K562 (cell line): ENCODE measurements around the gene DNAJB11. TPM values are rescaled to one million over a fixed set of nuclear protein-coding genes. Genes with fewer than 3 reads are reported as not detected.

Source experiments
- BRF1 ChIP-seq: IDR thresholded peaks from 3 replicates; pipeline ENCODE4 v1.6.1; 2011; ENCODE audit warnings: borderline replicate concordance, mild to moderate bottlenecking; ENCODE audit not compliant: insufficient read length; ENCODE audit errors: extremely low read depth
- CBX8 ChIP-seq: fragments of 200-600 bp; sonication (generic); IDR thresholded peaks from 2 replicates; pipeline ENCODE4 v1.6.1; 2012; ENCODE audit warnings: borderline replicate concordance, mixed run types, low read depth, mild to moderate bottlenecking, moderate library complexity, mixed read lengths, low read length, control low read depth, inconsistent platforms; ENCODE audit not compliant: poor library complexity, severe bottlenecking; ENCODE audit errors: extremely low read depth
- CTCFL ChIP-seq: IDR thresholded peaks from 2 replicates; pipeline ENCODE4 v1.6.1; 2011; ENCODE audit warnings: borderline replicate concordance, low read depth, mild to moderate bottlenecking, moderate library complexity, low read length; ENCODE audit not compliant: insufficient read depth, poor library complexity, severe bottlenecking
- FOXJ2 ChIP-seq: fragments of 200-800 bp; sonication (Bioruptor generic); IDR thresholded peaks from 2 replicates; pipeline ENCODE4 v1.6.1; 2016; ENCODE audit warnings: missing genetic modification characterization, missing compliant biosample characterization
- GABPB2 ChIP-seq: fragments of 250-450 bp; sonication (Bioruptor Pico); conservative IDR thresholded peaks from 2 replicates; pipeline ENCODE4 v1.5.1; 2021; ENCODE audit warnings: mild to moderate bottlenecking
- KDM1A ChIP-seq, 2 experiments: fragments of 450-650 bp; IDR thresholded peaks; 2 replicates each; pipeline ENCODE4 v1.6.1; 2016; ENCODE audit warnings: mild to moderate bottlenecking in 2 of 2
- KLF1 ChIP-seq: fragments of 450-650 bp; IDR thresholded peaks from 2 replicates; pipeline ENCODE4 v1.6.1; 2016; ENCODE audit warnings: missing genetic modification characterization, missing compliant biosample characterization
- KLF13 ChIP-seq: fragments of 450-650 bp; IDR thresholded peaks from 2 replicates; pipeline ENCODE4 v1.6.1; 2016; ENCODE audit warnings: missing genetic modification characterization, low read depth, mild to moderate bottlenecking, missing compliant biosample characterization, moderate library complexity, borderline replicate concordance
- MED1 ChIP-seq: sonication (generic); formaldehyde crosslinking; IDR thresholded peaks from 2 replicates; pipeline ENCODE4 v1.8.1; 2023; ENCODE audit warnings: missing genetic modification reagents, borderline replicate concordance
- MLLT1 ChIP-seq, 2 experiments: fragments of 450-650 bp; IDR thresholded peaks; 2 replicates each; pipeline ENCODE4 v1.6.1; 2016
- MTF1 ChIP-seq: fragments of 250-450 bp; sonication (Bioruptor Pico); IDR thresholded peaks from 2 replicates; pipeline ENCODE4 v1.9.0; 2021; ENCODE audit warnings: moderate library complexity, mild to moderate bottlenecking, inconsistent platforms, borderline replicate concordance
- NCOA2 ChIP-seq, 2 experiments: fragments of 450-650 bp; IDR thresholded peaks; 2 replicates each; pipeline ENCODE4 v1.6.1; 2018; ENCODE audit warnings: mild to moderate bottlenecking in 2 of 2, moderate library complexity in 1 of 2; ENCODE audit not compliant: partially characterized antibody in 2 of 2
- NFIC ChIP-seq: fragments of 450-650 bp; IDR thresholded peaks from 2 replicates; pipeline ENCODE4 v1.6.1; 2017; ENCODE audit warnings: mild to moderate bottlenecking, inconsistent platforms
- NFRKB ChIP-seq: fragments of 450-650 bp; IDR thresholded peaks from 2 replicates; pipeline ENCODE4 v1.6.1; 2016; ENCODE audit warnings: low read depth
- PTTG1 ChIP-seq: fragments of 450-650 bp; IDR thresholded peaks from 2 replicates; pipeline ENCODE4 v1.6.1; 2016; ENCODE audit warnings: low read depth, mild to moderate bottlenecking, missing genetic modification characterization, missing compliant biosample characterization
- RBM22 ChIP-seq: fragments of 200-400 bp; formaldehyde crosslinking; IDR thresholded peaks from 2 replicates; pipeline ENCODE4 v1.6.1; 2018; ENCODE audit warnings: low read length, low read depth; ENCODE audit not compliant: poor library complexity, severe bottlenecking
- RBM25 ChIP-seq: fragments of 200-400 bp; formaldehyde crosslinking; IDR thresholded peaks from 2 replicates; pipeline ENCODE4 v1.6.1; 2018; ENCODE audit warnings: low read length, low read depth, moderate library complexity; ENCODE audit not compliant: severe bottlenecking
- RFX1 ChIP-seq: fragments of 450-650 bp; IDR thresholded peaks from 2 replicates; pipeline ENCODE4 v1.6.1; 2016; ENCODE audit warnings: mild to moderate bottlenecking, moderate library complexity
- SIN3B ChIP-seq: fragments of 450-650 bp; IDR thresholded peaks from 2 replicates; pipeline ENCODE4 v1.6.1; 2017; ENCODE audit warnings: low read depth, mild to moderate bottlenecking, moderate library complexity
- TBP ChIP-seq: optimal IDR thresholded peaks from 2 replicates; pipeline ENCODE3; 2011; ENCODE audit warnings: low read depth, low read length, improper control_type of control experiment
- TCF3 ChIP-seq: sonication (generic); formaldehyde crosslinking; IDR thresholded peaks from 2 replicates; pipeline ENCODE4 v1.4.0; 2020; ENCODE audit warnings: mild to moderate bottlenecking, missing genetic modification reagents
- THRAP3 ChIP-seq: fragments of 450-650 bp; IDR thresholded peaks from 2 replicates; pipeline ENCODE4 v1.6.1; 2016; ENCODE audit warnings: mild to moderate bottlenecking, inconsistent platforms, borderline replicate concordance
- ZNF12 ChIP-seq: sonication (generic); formaldehyde crosslinking; IDR thresholded peaks from 2 replicates; pipeline ENCODE4 v1.4.0; 2020; ENCODE audit warnings: mild to moderate bottlenecking, missing genetic modification reagents
- ZNF121 ChIP-seq: sonication (generic); formaldehyde crosslinking; conservative IDR thresholded peaks from 2 replicates; pipeline ENCODE4 v1.8.0; 2022; ENCODE audit warnings: missing genetic modification reagents
- ZNF551 ChIP-seq: fragments of 250-450 bp; sonication (Bioruptor Pico); IDR thresholded peaks from 2 replicates; pipeline ENCODE4 v1.5.0; 2021; ENCODE audit warnings: mild to moderate bottlenecking, moderate library complexity
- ZNF586 ChIP-seq: fragments of 450-650 bp; formaldehyde crosslinking; conservative IDR thresholded peaks from 2 replicates; pipeline ENCODE4 v1.4.0; 2020; ENCODE audit warnings: mild to moderate bottlenecking, moderate library complexity
- polyA plus RNA-seq, 8 experiments: library from polyadenylated mRNA; depleted of rRNA in 4 of 8; stranded (reverse) in 5 of 8; unstranded in 3 of 8; fragments of >200 nt; fragmentation: Nextera tagmentation in 2 of 8; fragmentation: Illumina TruSeq in 1 of 8; extraction: Ambion mirVana in 2 of 8; extraction: Trizol in 1 of 8; gene quantifications; 2 replicates each; pipeline versions ENCODE4 v1.2.1 to v1.2.3, GENCODE V29; 2011 to 2014; ENCODE audit warnings: inconsistent platforms in 1 of 8, missing spikeins in 1 of 8
- total RNA-seq, 7 experiments: library from RNA; depleted of rRNA in 6 of 7; stranded (reverse); fragments of >200 nt in 6 of 7; fragmentation: Illumina TruSeq in 2 of 7; extraction: Trizol in 2 of 7; gene quantifications; 2 replicates each; pipeline versions ENCODE4 v1.2.1 to v1.2.3, GENCODE V29; 2011 to 2021; ENCODE audit warnings: low replicate concordance in 1 of 7

Gene DNAJB11
- total and polyA plus RNA-seq, 9 of the 15 experiments (the other 6 are each of a cell fraction or from before 2014, with no cell fraction given), result 14.8 to 74.7 (median 63.8) TPM

- no peak for TF ChIP-seq TCF3 (CRISPR knock-in tag)
- peak; percentile 43; the same call in 1 of the 2 replicates for TF ChIP-seq NFIC
- TF ChIP-seq KLF1 (tag), result no peak
- no peak for TF ChIP-seq KDM1A (IDR thresholded peaks at IDR 0.05)
- TF ChIP-seq ZNF551 (CRISPR knock-in tag), result no peak
- no peak for TF ChIP-seq RBM25
- no peak for TF ChIP-seq RBM22
- no peak for TF ChIP-seq CBX8
- TF ChIP-seq CTCFL, result peak; percentile 69
- TF ChIP-seq ZNF586 (CRISPR knock-in tag), result no peak
- no peak for TF ChIP-seq TBP
- TF ChIP-seq BRF1, result no peak
- TF ChIP-seq MED1, result no peak
- TF ChIP-seq MTF1 (CRISPR knock-in tag), result no peak
- no peak for TF ChIP-seq KLF13 (tag)
- no peak for TF ChIP-seq NFRKB
- TF ChIP-seq PTTG1 (tag), result no peak
- TF ChIP-seq NCOA2 (IDR thresholded peaks at IDR 0.05; ENCODE audit: partially characterized antibody in 2 of 2), result no peak
- no peak for TF ChIP-seq ZNF121
- TF ChIP-seq FOXJ2 (tag), result no peak
- no peak for TF ChIP-seq RFX1
- TF ChIP-seq THRAP3, result no peak
- no peak for TF ChIP-seq GABPB2 (CRISPR knock-in tag)
- no peak for TF ChIP-seq MLLT1 (IDR thresholded peaks at IDR 0.05)
- TF ChIP-seq SIN3B, result no peak
- no peak for TF ChIP-seq ZNF12 (CRISPR knock-in tag)
Observed at GRCh38 chr3:186617036-186617946, 46.8 kb downstream of the DNAJB11 start (continued).
